ENCODE data around the gene SRGAP1.
"Not testable (repeated sequence)": the region's sequence is repeated elsewhere in the genome, so short reads cannot be mapped to it uniquely, and the experiment has no call there.

GRCh38 chr12:63880235-63880634 is 35.7 kb downstream of the SRGAP1 start:
- not testable (repeated sequence) for TF ChIP-seq CTCF, POLR2A (IDR thresholded peaks at IDR 0.05)
